OCI-LY7 (cell line): ENCODE data around the gene DENND1A.

Experiments
- CTCF ChIP-seq: fragments of 200-600 bp; sonication (generic); conservative IDR thresholded peaks from 2 replicates; pipeline ENCODE4 v1.5.1; 2014; ENCODE audit warnings: mild to moderate bottlenecking, antibody characterized with exemption, low read length, moderate library complexity, mixed read lengths
- EZH2phosphoT487 ChIP-seq: fragments of 200-600 bp; sonication (generic); IDR thresholded peaks from 2 replicates; pipeline ENCODE4 v1.6.1; 2018; ENCODE audit warnings: low read depth, borderline replicate concordance, mild to moderate bottlenecking, mixed run types, antibody characterized with exemption, low read length, moderate library complexity, mixed read lengths

GRCh38 chr9:123517512-123517911 lies 412.4 kb downstream of the DENND1A start:
- TF ChIP-seq CTCF (no peak), EZH2phosphoT487 (no peak)
